ENCODE measurements around the gene FAM187B. TPM values are rescaled to one million over a fixed set of nuclear protein-coding genes. Genes with fewer than 3 reads are reported as not detected.

Gene FAM187B
- total RNA-seq, 1 experiment from 2014 or later: not detected

DNA sequence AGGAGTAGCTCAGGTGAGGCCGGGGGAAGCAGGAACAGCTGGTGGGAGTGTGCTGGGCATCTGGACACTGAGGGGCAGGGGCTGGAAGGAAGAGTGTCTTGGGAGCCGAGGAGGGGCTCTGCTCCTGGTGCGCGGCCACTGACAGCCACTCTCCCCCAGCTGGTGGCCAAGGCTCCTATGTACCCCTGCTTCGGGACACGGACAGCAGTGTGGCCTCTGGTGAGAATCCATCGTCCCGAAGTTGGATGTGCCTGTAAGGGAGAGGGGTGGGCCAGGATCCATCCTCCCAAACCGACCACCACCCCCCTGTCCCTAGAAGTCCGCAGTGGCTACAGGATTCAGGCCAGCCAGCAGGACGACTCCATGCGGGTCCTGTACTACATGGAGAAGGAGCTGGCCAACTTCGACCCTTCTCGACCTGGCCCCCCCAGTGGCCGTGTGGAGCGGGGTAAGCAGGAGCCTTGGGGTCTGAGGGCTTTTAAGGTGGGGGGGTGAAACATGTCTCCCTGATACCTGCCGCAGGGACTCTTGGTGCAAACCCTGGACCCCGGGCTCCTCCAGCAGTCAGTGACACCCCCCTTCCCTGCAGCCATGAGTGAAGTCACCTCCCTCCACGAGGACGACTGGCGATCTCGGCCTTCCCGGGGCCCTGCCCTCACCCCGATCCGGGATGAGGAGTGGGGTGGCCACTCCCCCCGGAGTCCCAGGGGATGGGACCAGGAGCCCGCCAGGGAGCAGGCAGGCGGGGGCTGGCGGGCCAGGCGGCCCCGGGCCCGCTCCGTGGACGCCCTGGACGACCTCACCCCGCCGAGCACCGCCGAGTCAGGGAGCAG, 38.2 kb upstream of the FAM187B start:
- no peaks in the 10 kb centered on the region for H3K27me3 Mint-ChIP-seq (ENCODE audit: low read depth)
- Histone ChIP-seq H3K18ac (ENCODE audit: insufficient read length, low read depth, low read length) (no peak overlapping the region), H4K8ac (replicated peaks; ENCODE audit: insufficient read length, low read depth, low read length) (no peak overlapping the region), H3K79me2 (ENCODE audit: insufficient read depth, low read length) (no peaks in the 10 kb centered on the region), H2BK120ac (ENCODE audit: low read depth, low read length, poor library complexity, severe bottlenecking) (no peak overlapping the region), H3K23me2 (ENCODE audit: insufficient read length, low read depth, low read length, poor library complexity, severe bottlenecking) (peaks cover 5% of the 10 kb centered on the region), H3K27ac (ENCODE audit: insufficient read length, low read depth, low read length) (no peak overlapping the region), H3K4ac (ENCODE audit: low read depth, low read length) (no peak overlapping the region), H3K79me1 (ENCODE audit: insufficient read depth, low read depth, low read length, poor library complexity, severe bottlenecking) (no peaks in the 10 kb centered on the region), H4K20me1 (ENCODE audit: control insufficient read depth, insufficient read depth, insufficient read length) (no peaks in the 10 kb centered on the region), H3K27me3 (ENCODE audit: insufficient read depth, low read length) (no peaks in the 10 kb centered on the region), H2AFZ (ENCODE audit: low read length) (no peak overlapping the region), H2BK15ac (ENCODE audit: low read depth, low read length) (no peak overlapping the region), H3T11ph (ENCODE audit: low read length) (no peak overlapping the region), H3K23ac (ENCODE audit: insufficient read length, low read depth, low read length) (no peak overlapping the region), H3K14ac (ENCODE audit: insufficient read depth, low read length) (no peak overlapping the region), H2AK5ac (ENCODE audit: insufficient read length, low read length) (no peak overlapping the region), H3K9ac (ENCODE audit: extremely low read depth, insufficient read length, low read length) (no peak overlapping the region), H3K9me3 (ENCODE audit: control insufficient read depth, low read depth, low read length) (no peaks in the 10 kb centered on the region), H2BK20ac (ENCODE audit: low read depth, low read length, poor library complexity, severe bottlenecking) (no peak overlapping the region), H4K91ac (ENCODE audit: insufficient read length, low read depth, low read length) (no peak overlapping the region), H3K4me1 (ENCODE audit: insufficient read depth, low read length) (no peaks in the 10 kb centered on the region), H2BK12ac (ENCODE audit: insufficient read length, low read depth, low read length) (no peak overlapping the region), H3K4me2 (ENCODE audit: insufficient read depth, insufficient read length, low read length) (no peak overlapping the region), H2BK5ac (ENCODE audit: insufficient read length, low read length) (no peak overlapping the region), H4K5ac (ENCODE audit: insufficient read length, low read depth, low read length) (no peak overlapping the region), H3K56ac (ENCODE audit: insufficient read length, low read depth, low read length) (no peak overlapping the region)
- peak; percentile 37 for DNase-seq
- WGBS (ENCODE audit: extremely low coverage, insufficient read length, low lambda C conversion rate): no CpG with 5 or more reads among the region's 39 CpGs
- H3K27ac Mint-ChIP-seq: peak overlapping the region in 2 of 3 experiments; percentile 58 to 68; a peak in 3 of 7 replicates
- TF ChIP-seq, protein P1, sequence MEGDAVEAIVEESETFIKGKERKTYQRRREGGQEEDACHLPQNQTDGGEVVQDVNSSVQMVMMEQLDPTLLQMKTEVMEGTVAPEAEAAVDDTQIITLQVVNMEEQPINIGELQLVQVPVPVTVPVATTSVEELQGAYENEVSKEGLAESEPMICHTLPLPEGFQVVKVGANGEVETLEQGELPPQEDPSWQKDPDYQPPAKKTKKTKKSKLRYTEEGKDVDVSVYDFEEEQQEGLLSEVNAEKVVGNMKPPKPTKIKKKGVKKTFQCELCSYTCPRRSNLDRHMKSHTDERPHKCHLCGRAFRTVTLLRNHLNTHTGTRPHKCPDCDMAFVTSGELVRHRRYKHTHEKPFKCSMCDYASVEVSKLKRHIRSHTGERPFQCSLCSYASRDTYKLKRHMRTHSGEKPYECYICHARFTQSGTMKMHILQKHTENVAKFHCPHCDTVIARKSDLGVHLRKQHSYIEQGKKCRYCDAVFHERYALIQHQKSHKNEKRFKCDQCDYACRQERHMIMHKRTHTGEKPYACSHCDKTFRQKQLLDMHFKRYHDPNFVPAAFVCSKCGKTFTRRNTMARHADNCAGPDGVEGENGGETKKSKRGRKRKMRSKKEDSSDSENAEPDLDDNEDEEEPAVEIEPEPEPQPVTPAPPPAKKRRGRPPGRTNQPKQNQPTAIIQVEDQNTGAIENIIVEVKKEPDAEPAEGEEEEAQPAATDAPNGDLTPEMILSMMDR (conservative IDR thresholded peaks at IDR 0.05): no peak
- peak overlapping the region; percentile 84 to 90; a peak in 4 of 5 replicates for H3K4me3 Mint-ChIP-seq
- peaks cover 18 to 20% of the 10 kb centered on the region in 2 experiments for H3K4me1 Mint-ChIP-seq
- peaks cover 22 to 66% (median 62%) of the 10 kb centered on the region in 3 experiments for H3K36me3 Mint-ChIP-seq (ENCODE audit: insufficient read depth in 1 of 3, low read depth in 3 of 3)
- no peaks in the 10 kb centered on the region for H3K9me3 Mint-ChIP-seq

All from H9 (cell line).